Retinal pigment epithelial cell (primary cell): ENCODE measurements around the gene DDX54.
A peak's percentile ranks its signal among the peaks of the same experiment; 100 is the strongest.

Experiments used
- DNase-seq: peaks from one replicate; pipeline ENCODE4 v3.0.0-alpha.2; 2010; ENCODE audit warnings: low read depth
- H3K4me3 ChIP-seq: 2 replicates; pipeline ENCODE4 v1.5.1; 2011; ENCODE audit warnings: mild to moderate bottlenecking, low read length, control low read depth, moderate library complexity
- CTCF ChIP-seq: conservative IDR thresholded peaks from 2 replicates; pipeline ENCODE4 v1.5.1; 2011; ENCODE audit warnings: low read depth, low read length, control low read depth, inconsistent platforms

The DDX54 gene

GRCh38 chr12:113230315-113231234, 45.3 kb upstream of the DDX54 start:
- H3K4me3 ChIP-seq = no peak overlapping the region
- DNase-seq = no peak
- TF ChIP-seq CTCF = no peak

GRCh38 chr12:113228394-113229028, 43.2 kb upstream of the DDX54 start:
- no peak overlapping the region for H3K4me3 ChIP-seq

GRCh38 chr12:113227686-113228391, 42.6 kb upstream of the DDX54 start:
- no peak for DNase-seq
- no peak for TF ChIP-seq CTCF
- H3K4me3 ChIP-seq = no peak overlapping the region

More at GRCh38 chr12:113228394-113229028, 43.2 kb upstream of the DDX54 start:
- no peak for TF ChIP-seq CTCF
- DNase-seq = no peak

- no peak for TF ChIP-seq CTCF
- DNase-seq = no peak
- H3K4me3 ChIP-seq = no peak overlapping the region
These were observed 41.7 kb upstream of the DDX54 start for GRCh38 chr12:113226696-113227568.

- no peak for DNase-seq
- TF ChIP-seq CTCF = no peak
- H3K4me3 ChIP-seq = no peak overlapping the region
These were observed 39.7 kb upstream of the DDX54 start for GRCh38 chr12:113224955-113225354.

- H3K4me3 ChIP-seq = peak overlapping the region; percentile 91
- TF ChIP-seq CTCF = no peak
- peak; percentile 91 for DNase-seq
These were observed 37.7 kb upstream of the DDX54 start for GRCh38 chr12:113222730-113223531.
